ENCODE measurements around the gene RAP1GAP. TPM values are rescaled to one million over a fixed set of nuclear protein-coding genes. Genes with fewer than 3 reads are reported as not detected.

The RAP1GAP gene
- total RNA-seq, 4 donors from 2014 or later = 1.9 to 6.8 (median 5.0) TPM

GRCh38 chr1:21687081-21687529 is 17.9 kb upstream of the RAP1GAP start:
- Histone ChIP-seq H3K4me1 (no peaks in the 10 kb centered on the region), H3K4me3 (no peak overlapping the region), H3K9me3 (no peaks in the 10 kb centered on the region), H3K27ac (no peak overlapping the region), H3K27me3 (no peaks in the 10 kb centered on the region), H3K36me3 (peaks cover 4 to 100% (median 16%) of the 10 kb centered on the region in 3 donors)
- DNase-seq = no peak
- TF ChIP-seq CTCF (IDR thresholded peaks at IDR 0.05) = no peak
- no peak for TF ChIP-seq POLR2A (IDR thresholded peaks at IDR 0.05)
- intact Hi-C loops (cut with DNase I) = no loop called here
- 95 to 100% methylated on average over 2 of the region's 2 CpGs for WGBS, 2 donors

- intact Hi-C loops (cut with DNase I) = no loop called here
- H3K36me3 ChIP-seq = peaks cover 4 to 100% (median 16%) of the 10 kb centered on the region in 3 donors
Observed at GRCh38 chr1:21685946-21686678, 17.0 kb upstream of the RAP1GAP start.

GRCh38 chr1:21681426-21681825 is 12.3 kb upstream of the RAP1GAP start:
- TF ChIP-seq POLR2A (IDR thresholded peaks at IDR 0.05) = no peak
- TF ChIP-seq CTCF (IDR thresholded peaks at IDR 0.05) = no peak
- Histone ChIP-seq H3K4me1 (peaks cover 0 to 3% (median 0%) of the 10 kb centered on the region in 3 donors), H3K4me3 (no peak overlapping the region), H3K27me3 (no peaks in the 10 kb centered on the region), H3K9me3 (no peaks in the 10 kb centered on the region), H3K27ac (no peak overlapping the region), H3K36me3 (peaks cover 0 to 96% (median 3%) of the 10 kb centered on the region in 3 donors)
- 87 to 88% methylated on average over 9 of the region's 9 CpGs for WGBS, 2 donors
- intact Hi-C loops (cut with DNase I) = no loop called here
- no peak for DNase-seq

More at GRCh38 chr1:21685946-21686678, 17.0 kb upstream of the RAP1GAP start:
- Histone ChIP-seq H3K9me3 (no peaks in the 10 kb centered on the region), H3K4me3 (no peak overlapping the region), H3K27me3 (no peaks in the 10 kb centered on the region), H3K4me1 (no peaks in the 10 kb centered on the region), H3K27ac (no peak overlapping the region)
- 94 to 98% methylated on average over 4 of the region's 4 CpGs for WGBS, 2 donors
- TF ChIP-seq POLR2A (IDR thresholded peaks at IDR 0.05) (no peak), CTCF (IDR thresholded peaks at IDR 0.05) (no peak)
- no peak for DNase-seq

- peaks cover 0 to 90% (median 3%) of the 10 kb centered on the region in 3 donors for H3K36me3 ChIP-seq
- WGBS, 2 donors = 52 to 62% methylated on average over 3 of the region's 3 CpGs
- intact Hi-C loops (cut with DNase I) = no loop called here
Observed at GRCh38 chr1:21680918-21681317, 11.8 kb upstream of the RAP1GAP start.

GRCh38 chr1:21680381-21680780 is 11.2 kb upstream of the RAP1GAP start:
- intact Hi-C loops (cut with DNase I) = no loop called here
- WGBS, 2 donors = 83 to 100% methylated on average over 1 of the region's 1 CpG
- peaks cover 0 to 85% (median 3%) of the 10 kb centered on the region in 3 donors for H3K36me3 ChIP-seq
- no peaks in the 10 kb centered on the region for H3K27me3 ChIP-seq
- H3K9me3 ChIP-seq = no peaks in the 10 kb centered on the region
- no peak for DNase-seq
- peaks cover 0 to 11% (median 0%) of the 10 kb centered on the region in 3 donors for H3K4me1 ChIP-seq
- H3K27ac ChIP-seq = no peak overlapping the region
- H3K4me3 ChIP-seq = no peak overlapping the region
- TF ChIP-seq CTCF (IDR thresholded peaks at IDR 0.05) (no peak), POLR2A (IDR thresholded peaks at IDR 0.05) (no peak)

More at GRCh38 chr1:21680918-21681317, 11.8 kb upstream of the RAP1GAP start:
- Histone ChIP-seq H3K27ac (no peak overlapping the region), H3K27me3 (no peaks in the 10 kb centered on the region), H3K4me1 (peaks cover 0 to 7% (median 0%) of the 10 kb centered on the region in 3 donors), H3K4me3 (no peak overlapping the region), H3K9me3 (no peaks in the 10 kb centered on the region)
- no peak for TF ChIP-seq POLR2A (IDR thresholded peaks at IDR 0.05)
- DNase-seq = no peak
